Measurements from ENCODE around the gene DENND4C. TPM values are rescaled to one million over a fixed set of nuclear protein-coding genes. Genes with fewer than 3 reads are reported as not detected.

DENND4C gene
- total RNA-seq, 1 donor from 2014 or later: 33.4 TPM

GRCh38 chr9:19231904-19232822 is 1.7 kb downstream of the DENND4C start:
- H3K36me3 Mint-ChIP-seq (ENCODE audit: low read depth): no peaks in the 10 kb centered on the region
- no peak overlapping the region for H3K4me3 Mint-ChIP-seq
- DNase-seq: no peak
- intact Hi-C loops (cut with micrococcal nuclease): loop anchor here (2.0 to 5.0 kb wide), 4 partner anchors 225 to 1449 kb away; partner anchors contain the start of gene MLLT3
- ChIA-PET POLR2A (interaction anchor here (2.0 to 4.1 kb wide), 3 partner anchors 48 to 148 kb away, joined by 6 to 31 read pairs (median 19); partner anchors contain the start of gene RPS6), CTCF (interaction anchor here (0.8 to 1.2 kb wide), 2 partner anchors 104 to 233 kb away, joined by 3 to 4 read pairs; no protein-coding TSS in a partner anchor)
- H3K9me3 Mint-ChIP-seq: no peaks in the 10 kb centered on the region
- H3K27ac Mint-ChIP-seq: no peak overlapping the region
- no peak for ATAC-seq (ENCODE audit: low read depth)
- no peak for TF ChIP-seq CTCF (IDR thresholded peaks at IDR 0.05)
- H3K27me3 Mint-ChIP-seq: no peaks in the 10 kb centered on the region
- H3K4me1 Mint-ChIP-seq: peaks cover 17% of the 10 kb centered on the region

- POLR2A ChIA-PET: interaction anchor here (4.1 kb wide), 1 partner anchor 147 kb away, joined by 31 read pairs; the partner anchor contains the start of gene RPS6
- TF ChIP-seq CTCF (IDR thresholded peaks at IDR 0.05): no peak
- Mint-ChIP-seq H3K27ac (no peak overlapping the region), H3K36me3 (ENCODE audit: low read depth) (no peaks in the 10 kb centered on the region), H3K27me3 (no peaks in the 10 kb centered on the region), H3K9me3 (no peaks in the 10 kb centered on the region), H3K4me3 (no peak overlapping the region), H3K4me1 (peaks cover 17% of the 10 kb centered on the region)
- intact Hi-C loops (cut with micrococcal nuclease): loop anchor here (5.0 kb wide), 1 partner anchor 1389 kb away; the partner anchor contains the start of gene MLLT3
- CTCF ChIA-PET: interaction anchor here (0.8 to 1.2 kb wide), 2 partner anchors 104 to 232 kb away, joined by 3 to 4 read pairs; no protein-coding TSS in a partner anchor
- DNase-seq: no peak
- no peak for ATAC-seq (ENCODE audit: low read depth)
Observed at GRCh38 chr9:19232823-19233194, 2.3 kb downstream of the DENND4C start.

- no peak for ATAC-seq (ENCODE audit: low read depth)
- ChIA-PET POLR2A (interaction anchor here (4.1 kb wide), 1 partner anchor 146 kb away, joined by 31 read pairs; the partner anchor contains the start of gene RPS6), CTCF (interaction anchor here (0.6 to 0.8 kb wide), 2 partner anchors 105 to 179 kb away, joined by 3 read pairs; no protein-coding TSS in a partner anchor)
- intact Hi-C loops (cut with micrococcal nuclease): loop anchor here (5.0 kb wide), 1 partner anchor 1389 kb away; the partner anchor contains the start of gene MLLT3
- Mint-ChIP-seq H3K27ac (no peak overlapping the region), H3K4me3 (peak overlapping the region; percentile 38), H3K27me3 (no peaks in the 10 kb centered on the region), H3K4me1 (peaks cover 18% of the 10 kb centered on the region), H3K9me3 (no peaks in the 10 kb centered on the region), H3K36me3 (ENCODE audit: low read depth) (no peaks in the 10 kb centered on the region)
- TF ChIP-seq CTCF (IDR thresholded peaks at IDR 0.05): no peak
- DNase-seq: no peak
Observed at GRCh38 chr9:19233344-19233743, 2.9 kb downstream of the DENND4C start.

GRCh38 chr9:19239955-19240354 is 9.5 kb downstream of the DENND4C start:
- H3K27me3 Mint-ChIP-seq: no peaks in the 10 kb centered on the region
- ChIA-PET POLR2A (no interaction called here), CTCF (interaction anchor here (1.1 kb wide), 1 partner anchor 217 kb away, joined by 3 read pairs; no protein-coding TSS in a partner anchor)
- DNase-seq (no peak), ATAC-seq (ENCODE audit: low read depth) (no peak)
- intact Hi-C loops (cut with micrococcal nuclease): no loop called here
- no peak overlapping the region for H3K27ac Mint-ChIP-seq
- peaks cover 9% of the 10 kb centered on the region for H3K36me3 Mint-ChIP-seq (ENCODE audit: low read depth)
- no peak for TF ChIP-seq CTCF (IDR thresholded peaks at IDR 0.05)
- H3K4me3 Mint-ChIP-seq: no peak overlapping the region
- H3K9me3 Mint-ChIP-seq: no peaks in the 10 kb centered on the region
- peaks cover 14% of the 10 kb centered on the region for H3K4me1 Mint-ChIP-seq

- DNase-seq (no peak), ATAC-seq (ENCODE audit: low read depth) (no peak)
- no peaks in the 10 kb centered on the region for H3K27me3 Mint-ChIP-seq
- no peak for TF ChIP-seq CTCF (IDR thresholded peaks at IDR 0.05)
- peaks cover 10% of the 10 kb centered on the region for H3K4me1 Mint-ChIP-seq
- H3K36me3 Mint-ChIP-seq (ENCODE audit: low read depth): peaks cover 9% of the 10 kb centered on the region
- CTCF ChIA-PET: no interaction called here
- intact Hi-C loops (cut with micrococcal nuclease): no loop called here
- H3K27ac Mint-ChIP-seq: no peak overlapping the region
- no peak overlapping the region for H3K4me3 Mint-ChIP-seq
- H3K9me3 Mint-ChIP-seq: no peaks in the 10 kb centered on the region
- POLR2A ChIA-PET: no interaction called here
Observed at GRCh38 chr9:19241728-19242127, 11.2 kb downstream of the DENND4C start.
